HL-60 (cell line): ENCODE results near the gene BICDL2.

ENCODE experiments used
- DNase-seq, 2 experiments: peaks; one replicate each; pipeline ENCODE4 v3.0.0-alpha.2; 2010 to 2020; ENCODE audit warnings: low read depth in 1 of 2, low spot score in 1 of 2
- H3K27ac ChIP-seq: fragments of 250-450 bp; sonication (Bioruptor Pico); replicated peaks from 2 replicates; pipeline ENCODE4 v1.5.1; 2020; ENCODE audit warnings: mild to moderate bottlenecking, moderate library complexity
- H3K27me3 ChIP-seq: fragments of 250-450 bp; sonication (Bioruptor Pico); 2 replicates; pipeline ENCODE4 v1.5.1; 2021; ENCODE audit warnings: mild to moderate bottlenecking, moderate library complexity; ENCODE audit not compliant: insufficient read depth, poor library complexity, severe bottlenecking
- H3K4me3 ChIP-seq: replicated peaks from 2 replicates; pipeline ENCODE4 v1.5.1; 2011; ENCODE audit warnings: mild to moderate bottlenecking, control low read depth, low read length; ENCODE audit not compliant: insufficient read depth
- CTCF ChIP-seq: IDR thresholded peaks from one replicate; pipeline ENCODE4 v1.5.1; 2011; ENCODE audit warnings: low read length, control low read depth, inconsistent platforms; ENCODE audit not compliant: insufficient read depth
- GABPA ChIP-seq: IDR thresholded peaks from 2 replicates; pipeline ENCODE4 v1.6.1; 2012; ENCODE audit warnings: low read depth
- POLR2AphosphoS5 ChIP-seq: IDR thresholded peaks from 2 replicates; pipeline ENCODE4 v1.6.1; 2012; ENCODE audit warnings: low read depth
- REST ChIP-seq: IDR thresholded peaks from 2 replicates; pipeline ENCODE4 v1.6.1; 2012; ENCODE audit warnings: low read depth; ENCODE audit not compliant: insufficient replicate concordance
- SPI1 ChIP-seq: IDR thresholded peaks from 2 replicates; pipeline ENCODE4 v1.6.1; 2012; ENCODE audit warnings: low read depth, mild to moderate bottlenecking, borderline replicate concordance

The BICDL2 gene

GRCh38 chr16:3007957-3008689 is 28.6 kb downstream of the BICDL2 start:
- peak; percentile 90 to 93 for DNase-seq
- Histone ChIP-seq H3K27ac (peak overlapping the region; percentile 90), H3K4me3 (0 out of 2 replicates have a peak overlapping the region, but pooled peaks have one; percentile 8), H3K27me3 (no peaks in the 10 kb centered on the region)
- TF ChIP-seq REST = peak; percentile 30
- no peak for TF ChIP-seq CTCF
- TF ChIP-seq GABPA = peak; percentile 66
- peak; percentile 96 for TF ChIP-seq POLR2AphosphoS5
- peak; percentile 95 for TF ChIP-seq SPI1

GRCh38 chr16:3007059-3007956 is 29.4 kb downstream of the BICDL2 start:
- peak overlapping the region; percentile 90 for H3K27ac ChIP-seq
- DNase-seq = peak in 1 of 2 experiments; percentile 84

GRCh38 chr16:3004781-3005284 is 31.9 kb downstream of the BICDL2 start:
- TF ChIP-seq REST = no peak
- TF ChIP-seq SPI1 = no peak
- TF ChIP-seq POLR2AphosphoS5 = no peak
- no peak for TF ChIP-seq CTCF
- TF ChIP-seq GABPA = no peak
- peak in 1 of 2 experiments; percentile 38 for DNase-seq
- H3K4me3 ChIP-seq = peak overlapping the region; percentile 57
- H3K27me3 ChIP-seq = no peaks in the 10 kb centered on the region
- H3K27ac ChIP-seq = peak overlapping the region; percentile 78

More at GRCh38 chr16:3007059-3007956, 29.4 kb downstream of the BICDL2 start:
- no peaks in the 10 kb centered on the region for H3K27me3 ChIP-seq
- TF ChIP-seq POLR2AphosphoS5 = peak; percentile 29; the same call in 1 of the 2 replicates
- no peak for TF ChIP-seq CTCF
- TF ChIP-seq SPI1 = peak; percentile 62; the same call in 1 of the 2 replicates
- no peak overlapping the region for H3K4me3 ChIP-seq
